SIG-M5 treated with dmso at 0.1 percent for 504 hours (cell line): Measurements from ENCODE around the gene OPCML.

Source experiments
- DNase-seq: peaks from one replicate; lab custom pipeline; 2025; ENCODE audit not compliant: unreplicated experiment; lab: John Stamatoyannopoulos, UW

Gene OPCML

DNA sequence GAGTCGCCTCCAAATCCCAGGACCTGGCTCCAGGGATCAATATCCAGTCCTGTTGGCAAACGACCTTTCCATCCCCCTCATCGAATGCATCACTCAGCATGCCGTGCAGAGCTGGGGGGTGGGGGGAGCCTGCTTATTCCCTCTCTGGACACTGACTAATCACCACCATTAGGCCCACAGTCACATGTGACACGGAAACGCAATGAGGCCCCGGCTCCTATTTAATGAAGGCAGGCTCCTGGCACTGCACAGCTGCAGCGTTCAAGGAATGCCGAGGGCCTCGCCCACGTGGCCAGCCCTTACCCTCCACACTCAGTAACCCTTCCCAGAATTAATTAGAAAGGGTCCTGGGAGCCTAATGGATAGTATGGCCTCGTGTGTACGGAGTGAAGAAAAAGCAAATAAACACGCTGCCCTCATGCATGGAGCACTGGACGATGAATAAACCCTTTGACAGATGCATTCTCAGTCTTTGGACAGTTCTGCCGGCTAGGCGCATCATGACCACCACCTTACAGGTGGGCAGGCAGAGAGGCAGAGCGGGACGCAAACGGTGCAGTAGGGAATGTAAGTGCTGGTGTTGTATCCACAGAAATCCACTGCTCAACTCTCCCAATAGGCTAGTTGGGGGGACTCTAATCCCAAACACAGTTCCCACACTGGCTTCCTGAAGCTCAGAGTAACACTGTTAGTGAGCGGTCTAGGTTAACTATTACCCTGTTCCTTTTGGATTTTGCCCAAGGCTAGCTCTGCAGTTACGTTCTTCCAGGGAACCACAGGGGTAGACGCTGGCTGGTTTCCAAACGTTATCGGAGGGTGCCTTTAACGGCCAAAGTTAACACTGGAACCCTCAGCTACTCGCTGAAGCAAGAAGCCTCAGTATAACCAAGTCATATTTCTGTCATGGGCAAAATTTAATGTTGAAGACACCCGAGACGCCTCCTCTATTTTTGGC lies 490.1 kb downstream of the OPCML start:
- DNase-seq = no peak

DNA sequence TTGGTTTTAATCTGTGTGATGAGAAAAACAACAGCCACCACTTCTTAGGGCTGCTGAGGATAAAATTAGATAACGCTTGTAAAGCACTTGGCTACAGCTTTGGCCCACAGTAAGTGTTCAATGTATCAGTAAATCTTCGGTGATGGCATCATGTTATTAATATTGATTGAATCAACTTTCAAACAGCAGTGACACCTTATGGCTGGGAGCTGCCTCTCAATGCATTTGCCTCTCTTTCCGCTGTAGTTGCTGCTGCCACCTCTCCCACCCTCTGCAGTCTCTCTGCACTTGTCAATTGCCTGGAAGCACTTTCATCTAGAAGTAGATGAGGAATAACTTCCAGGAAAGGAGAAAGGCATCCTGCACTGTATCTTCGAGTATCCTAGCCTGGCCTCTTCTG lies 491.1 kb downstream of the OPCML start:
- DNase-seq = no peak

DNA sequence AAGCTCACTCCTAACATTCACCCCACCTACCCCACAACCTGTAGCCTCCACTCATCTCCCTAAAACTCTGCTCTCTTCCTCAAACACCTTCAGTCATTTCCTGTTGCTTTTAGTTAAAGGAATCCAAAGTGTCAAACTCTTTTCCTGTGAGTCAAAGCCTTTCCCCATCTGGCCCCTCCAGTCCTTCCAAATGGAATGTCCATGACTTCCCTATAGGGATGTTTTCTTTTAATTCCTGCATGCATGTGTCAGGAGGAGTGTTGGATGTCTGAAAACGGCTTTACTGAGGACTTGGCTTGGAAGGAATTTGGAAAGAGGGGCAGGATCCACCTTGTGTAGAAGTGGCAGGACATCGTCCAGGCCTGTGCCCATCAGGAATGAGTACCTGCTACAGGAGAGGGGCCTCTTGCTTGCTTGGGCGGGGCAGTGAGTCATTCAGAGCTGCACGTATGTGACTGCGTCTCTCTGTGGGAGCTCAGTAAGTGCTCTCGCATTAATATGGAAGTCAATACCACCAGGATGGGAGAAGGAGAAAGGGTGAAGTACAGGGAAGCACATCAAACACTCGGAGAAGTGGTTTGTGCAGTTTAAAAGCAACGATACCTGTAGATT lies 491.9 kb downstream of the OPCML start:
- DNase-seq = no peak

DNA sequence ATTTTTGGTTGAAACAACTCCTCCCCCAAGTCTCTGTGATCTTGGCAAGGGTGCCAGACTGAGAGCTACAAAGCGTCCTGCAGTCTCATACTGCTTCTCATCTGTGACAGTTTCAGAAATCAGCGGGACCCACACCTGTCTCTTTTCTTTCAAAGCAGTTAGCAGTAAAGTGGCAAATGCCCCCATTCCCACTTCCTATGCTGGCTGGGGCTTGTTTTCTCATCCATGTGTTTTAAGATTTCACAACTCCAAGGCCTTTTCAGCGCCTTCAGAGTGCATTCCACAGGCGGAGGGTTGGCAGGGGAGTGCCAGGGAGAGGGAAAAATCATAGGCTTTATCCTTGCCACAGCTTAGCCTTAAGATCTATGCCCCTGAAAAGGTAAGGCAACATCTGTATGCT lies 493.5 kb downstream of the OPCML start:
- no peak for DNase-seq

DNA sequence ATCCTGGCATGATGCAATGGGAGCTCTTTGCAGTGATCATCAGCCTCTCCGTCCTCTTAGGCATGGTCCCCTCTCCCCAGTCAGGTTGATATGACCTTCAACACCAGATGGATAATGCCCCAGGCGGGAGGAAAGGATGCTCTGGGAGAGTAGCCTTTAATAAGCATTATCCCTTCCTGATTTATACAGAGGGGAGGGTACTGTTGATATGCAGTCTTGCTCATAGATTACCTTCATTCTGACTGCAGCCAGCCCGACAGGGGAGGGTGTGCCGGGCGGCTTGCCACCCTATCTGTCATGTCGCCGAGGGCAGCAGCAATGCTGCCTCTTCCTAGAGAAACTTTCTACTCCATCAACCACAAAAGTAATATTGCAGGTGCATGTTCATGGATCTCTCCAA lies 497.4 kb downstream of the OPCML start:
- DNase-seq = no peak

DNA sequence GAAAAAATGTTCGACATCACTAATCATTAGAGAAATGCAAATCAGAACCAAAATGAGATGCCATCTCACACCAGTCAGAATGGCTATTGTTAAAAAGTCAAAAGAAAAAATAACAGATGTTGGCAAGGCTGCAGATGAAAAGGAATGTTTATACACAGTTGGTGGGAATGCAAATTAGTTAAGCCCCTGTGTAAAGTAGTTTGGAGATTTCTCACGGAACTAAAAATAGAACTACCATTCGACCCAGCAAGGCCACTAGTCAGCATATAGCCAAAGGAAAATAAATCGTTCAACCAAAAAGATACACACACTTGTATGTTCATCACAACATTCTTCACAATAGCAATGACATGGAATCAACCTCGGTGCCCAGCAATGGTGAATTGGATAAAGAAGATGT lies 503.2 kb downstream of the OPCML start:
- no peak for DNase-seq

DNA sequence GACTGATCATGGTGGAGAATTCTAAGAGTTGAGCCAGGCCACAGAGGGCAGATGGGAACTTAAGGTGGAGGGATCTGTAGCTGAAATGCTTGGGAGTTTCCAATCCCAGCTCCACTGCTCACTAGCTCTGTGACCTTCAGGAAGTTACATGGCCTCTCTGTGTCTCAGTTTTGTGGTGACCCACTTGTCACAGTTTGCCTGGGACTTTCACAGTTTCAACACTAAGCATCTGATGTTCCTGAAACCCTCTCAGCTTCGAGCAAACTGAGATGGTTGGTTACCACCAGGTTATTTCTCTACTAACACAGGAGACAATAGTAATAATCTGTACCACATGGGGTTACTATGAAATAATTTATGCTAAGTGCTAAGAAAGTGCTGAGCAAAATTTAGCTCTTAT lies 505.3 kb downstream of the OPCML start:
- DNase-seq = no peak

DNA sequence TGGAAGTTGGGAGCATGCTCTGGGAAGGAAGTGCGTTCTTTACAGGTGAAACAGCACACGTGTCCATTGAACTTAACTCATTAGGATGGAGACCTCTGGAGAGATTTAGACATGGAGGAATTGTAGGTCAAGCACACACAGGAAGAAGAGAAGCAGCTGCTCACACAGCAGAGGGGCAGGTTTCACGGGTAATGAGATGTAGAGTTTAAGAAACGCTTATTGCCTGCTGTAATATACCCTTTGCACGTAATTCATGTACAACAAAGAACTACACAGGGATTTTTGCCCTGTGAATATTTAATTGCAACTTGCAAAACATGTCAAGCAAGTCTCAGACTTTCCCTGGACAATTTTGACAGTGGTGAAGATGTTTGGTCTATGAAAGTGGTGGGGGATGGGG lies 508.0 kb downstream of the OPCML start:
- no peak for DNase-seq

DNA sequence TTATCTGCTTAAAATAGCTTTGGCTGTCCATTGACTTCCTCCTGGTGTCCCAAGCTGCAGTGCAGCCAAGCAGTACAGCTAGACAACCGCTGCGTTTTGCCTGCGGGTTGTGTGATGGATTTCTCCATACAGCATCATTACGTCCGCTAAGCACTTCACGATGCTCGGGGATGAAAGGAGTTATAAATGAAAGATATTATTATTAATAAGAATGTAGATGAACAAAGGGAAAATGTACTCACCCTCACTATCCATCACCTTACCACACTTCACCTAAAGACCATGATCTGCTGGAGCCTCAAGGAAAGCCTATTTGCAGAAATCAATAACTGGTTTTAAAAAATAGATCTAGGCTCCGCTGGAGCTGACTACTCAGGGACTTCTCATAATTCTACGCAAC lies 509.1 kb downstream of the OPCML start:
- no peak for DNase-seq

DNA sequence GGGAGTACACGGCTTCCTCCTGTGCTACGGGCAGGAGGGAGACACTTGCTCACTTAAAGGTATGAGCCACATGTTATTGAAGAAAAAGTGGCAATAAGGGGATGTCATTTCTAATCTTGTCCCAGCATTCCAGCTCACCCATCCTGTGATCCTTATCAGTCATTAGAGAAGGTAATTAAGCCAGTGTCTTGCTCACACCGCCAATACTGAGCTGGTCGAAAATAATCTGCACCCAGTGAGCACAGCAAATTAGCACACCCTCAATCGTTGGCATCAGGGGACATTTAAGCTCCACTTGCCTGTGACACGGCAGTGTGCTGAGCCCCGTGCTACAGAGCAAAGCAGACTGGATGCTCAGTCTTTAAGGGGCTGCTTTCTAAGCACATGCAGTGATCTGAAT lies 510.7 kb downstream of the OPCML start:
- no peak for DNase-seq

DNA sequence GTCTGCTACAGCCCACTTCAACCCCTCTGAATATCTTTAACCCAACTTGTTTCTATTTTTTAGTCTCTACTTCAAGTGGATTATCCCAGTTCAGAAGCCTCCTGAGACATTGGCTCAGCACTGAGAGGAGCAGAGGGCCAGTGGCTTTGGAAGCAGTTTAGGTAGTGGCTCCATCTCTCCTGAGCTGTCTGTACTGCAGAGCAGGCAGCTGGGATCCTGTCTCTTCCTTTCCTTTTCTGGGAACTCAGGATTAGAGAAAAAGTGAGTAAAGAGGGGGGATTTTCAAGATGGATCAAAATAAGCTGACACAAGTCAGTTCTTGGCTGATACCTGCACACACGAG lies 512.0 kb downstream of the OPCML start:
- no peak for DNase-seq

DNA sequence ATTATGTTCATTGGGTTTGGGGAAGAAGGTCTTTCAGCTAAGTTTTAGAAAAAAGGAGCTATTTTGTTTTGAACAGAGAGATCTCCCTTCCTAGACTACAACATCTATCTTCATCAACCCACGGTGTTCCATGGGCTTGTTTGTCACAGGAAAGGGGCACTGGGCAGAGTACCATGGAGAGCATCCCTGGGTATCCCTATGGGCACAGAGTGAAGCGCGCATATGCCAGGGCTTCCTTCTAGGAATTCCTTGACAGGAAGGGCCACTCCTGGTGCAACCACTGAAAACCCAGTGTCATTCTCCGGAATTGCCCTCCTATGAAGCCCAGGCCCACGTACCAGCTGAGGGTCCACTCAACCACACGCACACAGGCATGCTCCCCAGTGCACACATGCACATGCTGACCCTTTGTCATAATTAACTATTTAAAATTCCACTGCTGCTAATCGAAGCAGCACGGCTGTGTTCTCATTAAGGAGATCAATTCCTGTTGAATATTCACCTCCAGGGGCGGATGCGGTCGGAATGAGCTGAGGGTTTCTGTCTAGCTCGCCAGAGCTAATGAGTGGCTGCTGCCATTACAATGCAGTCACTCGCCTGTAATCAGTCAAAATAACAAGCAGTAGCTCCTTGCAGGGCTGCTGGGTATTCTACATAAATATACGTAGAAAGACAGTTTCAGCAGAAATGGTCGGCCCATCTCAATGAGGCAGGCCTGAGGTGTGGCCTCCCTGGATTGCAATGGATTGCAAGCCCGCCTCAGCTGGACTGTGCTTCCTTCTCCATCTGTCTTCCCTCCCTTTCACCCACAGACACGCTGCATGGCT lies 512.5 kb downstream of the OPCML start:
- DNase-seq = no peak

DNA sequence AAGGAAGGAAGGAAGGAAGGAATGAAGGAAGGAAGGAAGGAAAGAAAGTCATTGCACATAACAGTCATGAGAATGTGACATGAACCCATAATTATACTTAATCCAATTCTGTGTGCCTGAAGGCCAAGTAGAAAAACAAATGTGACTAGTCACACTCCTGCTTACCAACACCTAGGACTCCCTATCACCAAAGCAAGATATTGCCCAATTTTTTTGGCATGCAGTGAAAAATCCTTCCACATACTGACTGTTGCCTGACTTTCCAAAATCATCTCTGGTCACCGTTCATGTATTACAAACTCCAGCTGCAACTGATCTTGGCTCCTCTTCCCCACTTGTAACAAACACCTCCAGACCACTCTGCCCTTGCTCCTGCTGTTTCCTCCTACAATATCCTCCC lies 516.8 kb downstream of the OPCML start:
- DNase-seq = no peak

DNA sequence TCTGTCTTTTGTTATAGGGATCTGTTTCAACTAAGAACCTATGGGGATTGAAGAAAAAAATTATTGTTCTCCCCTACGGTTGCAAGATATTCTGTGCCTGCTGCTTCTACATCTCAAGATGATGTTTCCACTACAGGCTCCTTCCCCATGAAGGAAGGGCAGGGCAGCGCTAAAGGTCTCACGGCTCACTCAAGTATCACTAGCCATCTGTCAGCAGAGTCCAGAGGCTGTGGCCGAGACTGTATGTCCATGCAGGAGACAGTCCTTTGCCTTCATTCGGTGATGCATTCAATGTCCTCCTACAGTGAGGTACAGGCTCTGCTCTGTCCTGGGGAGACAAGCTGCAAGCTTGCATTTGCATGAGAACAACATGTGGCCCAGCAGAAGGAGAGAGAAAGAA lies 518.0 kb downstream of the OPCML start:
- DNase-seq = no peak

DNA sequence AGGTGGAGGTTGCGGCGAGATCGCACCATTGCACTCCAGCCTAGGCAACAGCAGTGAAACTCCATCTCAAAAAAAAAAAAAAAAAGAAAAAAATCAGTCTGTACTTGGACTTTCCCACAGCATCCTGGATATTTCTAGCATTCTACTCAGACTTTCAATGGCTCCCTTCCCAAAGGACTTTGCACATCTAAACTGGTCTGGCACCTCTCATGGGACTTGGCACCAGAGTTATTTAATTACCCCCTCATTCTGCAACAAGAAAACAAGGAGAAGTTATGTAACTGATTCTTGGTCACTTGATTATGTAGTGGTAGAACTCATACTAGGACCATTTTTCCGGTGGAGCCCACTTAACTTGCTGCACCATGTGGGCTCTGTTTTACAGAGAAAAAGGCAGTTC lies 519.5 kb downstream of the OPCML start:
- no peak for DNase-seq

DNA sequence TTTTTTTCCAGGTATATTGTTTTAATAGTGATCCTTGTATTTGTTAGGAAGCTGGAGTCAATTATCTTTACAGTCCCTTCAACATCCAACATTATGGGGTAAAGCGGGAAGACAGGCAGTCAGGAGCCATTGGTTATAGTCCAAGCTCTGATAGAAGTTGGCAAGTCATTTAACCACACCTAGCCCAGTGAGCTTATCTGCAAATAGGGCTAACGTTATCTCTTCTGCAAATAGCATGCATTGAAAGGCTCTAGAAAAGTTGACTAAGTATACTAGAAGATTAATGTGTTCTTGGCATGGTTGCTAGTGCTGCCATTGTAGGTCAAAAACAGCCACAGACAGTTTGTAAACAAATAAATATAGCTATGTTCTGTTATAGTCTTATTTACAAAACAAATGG lies 520.7 kb downstream of the OPCML start:
- no peak for DNase-seq

DNA sequence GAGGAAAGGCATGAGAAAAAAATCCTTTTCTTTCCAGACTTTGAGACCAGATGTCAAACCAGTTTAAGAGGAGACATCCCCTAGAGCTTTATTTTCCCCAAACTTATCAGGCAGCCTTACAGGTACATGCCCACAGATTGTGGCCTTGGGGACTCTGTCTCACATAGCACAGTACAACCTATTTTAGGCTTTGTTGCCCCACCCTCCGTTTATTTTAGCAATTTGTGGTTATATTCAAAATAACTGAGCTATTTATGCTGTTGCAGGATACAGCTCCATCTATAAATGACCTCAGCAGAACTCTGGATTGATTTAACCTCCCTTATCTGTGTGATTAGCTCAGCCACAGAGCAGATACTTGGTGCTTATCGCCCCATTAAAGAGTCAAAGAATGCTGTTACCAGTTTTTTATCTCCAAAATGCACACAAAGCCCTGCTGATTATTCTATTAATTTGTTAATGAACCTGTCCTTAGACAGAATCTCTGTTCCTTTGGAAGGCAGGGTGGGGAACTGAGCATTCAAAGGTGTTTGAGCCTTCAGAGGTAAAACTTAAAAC lies 525.2 kb downstream of the OPCML start:
- DNase-seq = no peak

DNA sequence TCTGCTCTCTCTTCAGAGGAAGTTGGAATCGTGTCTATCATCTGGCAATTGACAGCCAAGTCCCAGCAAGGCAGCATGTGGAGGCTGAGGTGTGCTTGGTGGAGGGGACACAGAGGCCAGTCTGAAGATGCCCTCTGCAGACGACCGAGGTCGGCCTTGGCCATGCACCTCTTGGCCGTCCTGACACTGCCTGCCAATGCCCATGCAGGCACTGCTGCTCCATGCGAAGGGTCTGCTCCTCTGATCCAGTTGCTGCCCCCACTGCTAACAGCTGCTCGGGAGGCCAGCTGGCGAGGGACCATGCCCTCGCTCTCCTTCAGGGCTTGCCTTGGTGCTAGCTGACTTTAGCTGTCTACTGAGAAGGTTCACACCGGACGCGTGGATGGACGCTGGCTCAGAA lies 527.9 kb downstream of the OPCML start:
- DNase-seq = no peak

DNA sequence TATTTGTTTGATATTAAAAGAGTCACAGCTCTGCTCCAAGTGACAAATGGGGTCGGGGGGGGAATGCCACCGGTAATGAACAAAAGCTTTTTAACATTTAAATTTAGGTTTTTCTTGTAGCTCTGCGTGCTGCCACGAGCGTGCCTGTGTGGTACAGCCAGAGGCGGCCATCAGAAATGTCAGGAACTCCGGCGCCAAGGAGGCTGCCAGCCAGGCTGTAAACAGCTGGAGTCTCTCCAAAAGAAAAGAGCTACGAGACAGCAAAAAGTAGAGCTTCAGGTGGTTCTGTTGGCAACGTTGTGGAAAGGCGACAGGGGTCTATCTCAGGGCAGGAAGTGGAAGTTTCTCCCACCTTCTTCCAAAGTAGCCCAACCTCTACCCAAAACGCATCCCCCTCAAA lies 532.8 kb downstream of the OPCML start:
- DNase-seq = no peak

DNA sequence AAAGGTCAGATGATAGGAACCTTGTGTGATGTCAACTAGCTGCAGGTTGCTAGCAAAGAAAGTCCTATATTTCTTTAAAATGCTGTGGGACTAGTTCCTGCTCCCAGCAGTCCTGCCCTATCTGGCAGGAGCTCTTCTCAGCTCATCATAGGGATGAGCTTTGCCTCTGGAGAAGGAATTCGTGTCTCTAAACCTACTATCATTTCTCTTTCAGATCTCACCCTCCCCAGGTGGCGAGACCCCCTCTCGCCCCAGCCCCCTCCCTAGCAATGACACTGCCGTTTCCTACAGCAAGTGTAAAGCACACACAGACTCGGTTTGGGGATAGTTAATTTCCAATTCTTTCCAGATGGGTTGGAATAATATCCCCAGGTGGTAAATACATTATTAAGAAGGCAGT lies 533.3 kb downstream of the OPCML start:
- DNase-seq = no peak

DNA sequence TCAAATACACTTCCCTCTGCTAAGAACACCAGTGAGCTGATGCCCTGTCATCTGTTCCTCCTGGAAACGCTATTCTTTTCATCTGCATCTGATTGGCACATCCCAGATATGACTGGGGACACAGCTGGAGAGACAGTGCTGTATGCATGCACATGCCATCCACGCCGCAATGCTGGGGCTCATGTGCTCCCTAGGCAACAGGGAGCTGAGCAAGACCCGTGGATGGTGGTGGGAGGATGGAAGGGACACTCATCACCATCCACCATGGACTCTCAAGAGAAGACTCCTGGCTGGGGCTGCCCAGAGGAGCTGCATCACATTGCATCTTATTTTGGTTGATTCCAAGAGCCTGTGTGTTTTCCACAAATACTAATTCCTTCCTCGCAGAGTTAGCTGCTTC lies 534.9 kb downstream of the OPCML start:
- no peak for DNase-seq

DNA sequence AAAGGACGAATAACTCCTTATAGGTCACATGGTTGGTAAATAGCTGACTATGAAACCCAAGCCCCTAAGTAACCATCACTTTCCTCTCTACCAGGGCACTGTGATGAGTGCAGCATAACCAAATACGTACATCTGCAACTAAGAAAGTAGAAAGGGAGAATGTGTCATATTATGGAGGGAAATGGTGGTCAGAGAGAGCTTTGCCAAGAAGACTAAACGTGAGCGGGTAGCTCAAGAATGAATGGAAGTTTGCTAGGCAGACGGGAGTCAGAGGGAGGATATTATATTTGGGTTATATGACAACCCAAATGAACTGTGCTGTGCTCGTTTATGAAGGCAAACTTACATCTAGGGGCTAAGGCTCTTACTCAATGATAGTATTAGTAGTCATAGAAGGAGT lies 537.3 kb downstream of the OPCML start:
- DNase-seq = no peak
